Measurements from ENCODE around the gene HES3.

GRCh38 chr1:6199298-6200187 lies 44.4 kb upstream of the HES3 start, which contains the start of gene RPL22:
- TF ChIP-seq CTCF (conservative IDR thresholded peaks at IDR 0.05) (no peak), ZFX (IDR thresholded peaks at IDR 0.05) (peak; percentile 98)

Data from C4-2B (cell line).